ENCODE measurements around the gene KCTD5.
"Not testable (repeated sequence)": the region's sequence is repeated elsewhere in the genome, so short reads cannot be mapped to it uniquely, and the experiment has no call there.

- not testable (repeated sequence) for TF ChIP-seq NCOA2 (IDR thresholded peaks at IDR 0.05; ENCODE audit: partially characterized antibody in 2 of 2); IRF1 (CRISPR knock-in tag; IDR thresholded peaks at IDR 0.05; ENCODE audit: borderline replicate concordance); FOXA3 (CRISPR knock-in tag; conservative IDR thresholded peaks at IDR 0.05 in 1 of 2, IDR thresholded peaks at IDR 0.05 in 1 of 2); NFIX (CRISPR knock-in tag; IDR thresholded peaks at IDR 0.05; ENCODE audit: low read depth)
These were observed 22.2 kb upstream of the KCTD5 start for GRCh38 chr16:2660014-2660662.
